ENCODE results near the gene RUNX2.

Gene RUNX2

GRCh38 chr6:45532721-45533210 is 204.6 kb downstream of the RUNX2 start:
- H3K79me2 ChIP-seq (ENCODE audit: insufficient read depth, low read depth): peaks cover 64% of the 10 kb centered on the region; the same call in 1 of the 2 replicates
- no peaks in the 10 kb centered on the region; the same call in 1 of the 2 replicates for H3K36me3 ChIP-seq (ENCODE audit: insufficient read depth)
- H4K20me1 ChIP-seq (ENCODE audit: insufficient read depth): no peaks in the 10 kb centered on the region; the same call in 1 of the 2 replicates
- H3K27me3 ChIP-seq (ENCODE audit: insufficient read depth, low read depth): no peaks in the 10 kb centered on the region
- H3K9ac ChIP-seq: no peak overlapping the region
- no peak for TF ChIP-seq CTCF (conservative IDR thresholded peaks at IDR 0.05; ENCODE audit: low read depth, low read length)
- H3K4me2 ChIP-seq: no peak overlapping the region
- H3K4me3 ChIP-seq (IDR thresholded peaks at IDR 0.05; ENCODE audit: insufficient read depth, low read depth, low read length): no peak overlapping the region
- H3K4me1 ChIP-seq (ENCODE audit: low read depth, poor library complexity, severe bottlenecking): peaks cover 55% of the 10 kb centered on the region
- no peak overlapping the region for H2AFZ ChIP-seq (ENCODE audit: low read depth)
- no peak overlapping the region for H3K27ac ChIP-seq

- Histone ChIP-seq H3K9ac (no peak overlapping the region), H3K4me1 (ENCODE audit: low read depth, poor library complexity, severe bottlenecking) (peaks cover 58% of the 10 kb centered on the region), H2AFZ (ENCODE audit: low read depth) (no peak overlapping the region), H4K20me1 (ENCODE audit: insufficient read depth) (no peaks in the 10 kb centered on the region; the same call in 1 of the 2 replicates), H3K4me3 (IDR thresholded peaks at IDR 0.05; ENCODE audit: insufficient read depth, low read depth, low read length) (no peak overlapping the region), H3K27me3 (ENCODE audit: insufficient read depth, low read depth) (no peaks in the 10 kb centered on the region), H3K4me2 (no peak overlapping the region), H3K27ac (no peak overlapping the region), H3K36me3 (ENCODE audit: insufficient read depth) (no peaks in the 10 kb centered on the region; the same call in 1 of the 2 replicates), H3K79me2 (ENCODE audit: insufficient read depth, low read depth) (peaks cover 64% of the 10 kb centered on the region; the same call in 1 of the 2 replicates)
- no peak for TF ChIP-seq CTCF (conservative IDR thresholded peaks at IDR 0.05; ENCODE audit: low read depth, low read length)
Measured at GRCh38 chr6:45533386-45533785, 205.3 kb downstream of the RUNX2 start.

GRCh38 chr6:45535933-45536332 is 207.8 kb downstream of the RUNX2 start:
- peaks cover 64% of the 10 kb centered on the region for H3K4me1 ChIP-seq (ENCODE audit: low read depth, poor library complexity, severe bottlenecking)
- H3K27ac ChIP-seq: no peak overlapping the region
- H2AFZ ChIP-seq (ENCODE audit: low read depth): no peak overlapping the region
- H3K4me2 ChIP-seq: no peak overlapping the region
- no peaks in the 10 kb centered on the region for H3K27me3 ChIP-seq (ENCODE audit: insufficient read depth, low read depth)
- H3K4me3 ChIP-seq (IDR thresholded peaks at IDR 0.05; ENCODE audit: insufficient read depth, low read depth, low read length): no peak overlapping the region
- TF ChIP-seq CTCF (conservative IDR thresholded peaks at IDR 0.05; ENCODE audit: low read depth, low read length): no peak
- no peak overlapping the region for H3K9ac ChIP-seq
- no peaks in the 10 kb centered on the region; the same call in 1 of the 2 replicates for H3K36me3 ChIP-seq (ENCODE audit: insufficient read depth)
- H4K20me1 ChIP-seq (ENCODE audit: insufficient read depth): no peaks in the 10 kb centered on the region; the same call in 1 of the 2 replicates
- H3K79me2 ChIP-seq (ENCODE audit: insufficient read depth, low read depth): peaks cover 60% of the 10 kb centered on the region; the same call in 1 of the 2 replicates

GRCh38 chr6:45537539-45537938 is 209.4 kb downstream of the RUNX2 start:
- peaks cover 56% of the 10 kb centered on the region; the same call in 1 of the 2 replicates for H3K79me2 ChIP-seq (ENCODE audit: insufficient read depth, low read depth)
- H3K9ac ChIP-seq: no peak overlapping the region
- peaks cover 72% of the 10 kb centered on the region for H3K4me1 ChIP-seq (ENCODE audit: low read depth, poor library complexity, severe bottlenecking)
- no peak for TF ChIP-seq CTCF (conservative IDR thresholded peaks at IDR 0.05; ENCODE audit: low read depth, low read length)
- no peak overlapping the region for H3K4me3 ChIP-seq (IDR thresholded peaks at IDR 0.05; ENCODE audit: insufficient read depth, low read depth, low read length)
- no peaks in the 10 kb centered on the region for H3K27me3 ChIP-seq (ENCODE audit: insufficient read depth, low read depth)
- no peaks in the 10 kb centered on the region; the same call in 1 of the 2 replicates for H3K36me3 ChIP-seq (ENCODE audit: insufficient read depth)
- no peak overlapping the region for H3K27ac ChIP-seq
- no peak overlapping the region for H3K4me2 ChIP-seq
- no peak overlapping the region for H2AFZ ChIP-seq (ENCODE audit: low read depth)
- H4K20me1 ChIP-seq (ENCODE audit: insufficient read depth): no peaks in the 10 kb centered on the region; the same call in 1 of the 2 replicates
